HG03097 (cell line): ENCODE measurements around the gene DCP2.
"Not testable (repeated sequence)": the region's sequence is repeated elsewhere in the genome, so short reads cannot be mapped to it uniquely, and the experiment has no call there.

Experiments used
- ATAC-seq: cut with Tn5 transposase; IDR thresholded peaks from one replicate; pipeline ENCODE4 v1.9.1; 2021; ENCODE audit not compliant: unreplicated experiment, low FRiP score

DCP2 gene

DNA sequence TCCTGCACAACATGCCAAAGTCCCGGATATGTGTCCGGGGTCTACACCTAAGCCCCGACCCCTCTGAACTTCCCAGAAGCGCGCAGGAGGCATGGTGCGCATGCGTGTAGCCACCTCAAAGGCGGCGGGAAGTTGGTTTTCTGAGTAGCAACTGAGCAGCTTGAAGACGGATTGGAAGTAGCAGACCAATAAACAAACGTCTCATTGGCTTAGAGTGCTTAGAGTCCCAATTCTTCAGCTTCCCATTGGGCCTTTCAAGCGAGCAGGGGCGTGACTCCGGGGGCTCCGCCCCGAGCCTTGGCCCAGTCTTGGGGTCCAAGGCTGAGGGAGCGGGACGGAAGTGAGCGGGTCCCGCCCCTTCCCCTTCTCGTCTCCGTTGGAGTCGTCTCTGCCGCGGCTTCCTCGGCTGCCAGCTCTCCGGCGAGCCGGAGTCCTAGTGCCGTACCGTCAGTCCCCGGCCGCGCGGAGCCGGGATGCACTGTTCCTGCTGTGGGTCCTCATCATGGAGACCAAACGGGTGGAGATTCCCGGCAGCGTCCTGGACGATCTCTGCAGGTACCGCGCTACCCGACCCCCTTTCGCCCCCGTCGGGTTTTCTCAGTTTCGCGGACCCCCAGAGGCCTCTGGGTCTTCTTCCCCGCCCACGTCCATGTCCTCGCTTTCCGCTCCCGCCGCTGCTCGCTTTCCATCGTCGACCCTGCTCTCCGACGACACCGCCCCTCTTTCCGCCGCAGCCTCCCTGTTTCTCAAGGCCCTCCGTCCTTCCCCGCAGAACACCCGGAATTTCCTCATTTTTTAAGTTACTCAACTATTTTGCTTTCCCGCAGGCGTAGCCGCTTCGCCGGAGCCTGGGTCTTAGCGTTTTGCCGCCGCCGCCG lies at the start of gene DCP2:
TSS of gene DCP2 (plus strand) at position 367 of the 878 bp plus-strand sequence. CDS start at position 503, 136 bp downstream.
- ATAC-seq, result peak; percentile 99

DNA sequence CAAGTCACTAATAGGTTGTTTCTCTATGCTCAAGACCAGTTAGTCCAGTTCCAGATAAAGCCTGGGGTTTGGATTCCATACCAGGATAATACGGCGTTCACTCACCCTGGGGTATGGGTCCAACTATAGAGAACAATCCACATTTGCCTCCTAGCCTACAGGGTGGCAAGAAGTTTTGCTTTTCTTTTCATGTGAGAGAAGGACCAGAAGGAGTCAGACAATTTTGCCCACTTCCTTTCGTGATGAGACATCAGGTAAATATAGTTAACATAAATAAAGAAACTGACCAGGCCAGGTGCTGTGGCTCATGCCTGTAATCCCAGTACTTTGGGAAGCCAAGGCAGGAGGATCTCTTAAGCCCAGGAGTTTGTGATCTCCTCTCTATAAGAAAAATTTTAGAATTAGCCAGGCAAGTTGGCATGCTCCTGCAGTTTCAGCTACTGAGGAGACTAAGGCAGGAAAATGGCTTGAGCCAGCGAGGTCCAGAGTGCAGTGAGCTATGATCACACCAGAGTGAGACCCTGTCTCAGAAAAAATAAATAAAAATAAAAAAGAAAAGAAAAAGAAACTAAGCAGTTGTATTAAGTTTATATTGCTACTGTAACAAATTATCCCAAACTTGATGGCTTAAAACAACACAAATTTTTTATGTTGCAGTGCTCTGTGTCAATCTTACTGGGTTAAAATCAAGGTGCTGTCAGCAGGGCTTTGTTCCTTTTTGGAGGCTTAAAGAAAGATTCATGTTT lies 47.1 kb upstream of the DCP2 start:
- ATAC-seq, result peak; percentile 69

DNA sequence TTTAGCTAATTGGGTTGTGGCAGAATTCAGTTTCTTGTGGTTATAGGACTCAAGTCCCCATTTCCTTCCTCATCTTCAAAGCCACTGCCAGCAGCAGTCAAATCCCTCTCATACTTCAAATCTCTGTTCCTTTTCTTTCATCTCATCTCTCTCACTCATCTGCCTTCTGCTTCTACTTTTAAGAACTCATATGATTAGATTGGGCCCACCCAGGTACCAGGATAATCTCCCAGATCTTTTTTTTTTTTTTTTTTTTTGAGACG lies 46.6 kb upstream of the DCP2 start:
- ATAC-seq, result peak; percentile 41

DNA sequence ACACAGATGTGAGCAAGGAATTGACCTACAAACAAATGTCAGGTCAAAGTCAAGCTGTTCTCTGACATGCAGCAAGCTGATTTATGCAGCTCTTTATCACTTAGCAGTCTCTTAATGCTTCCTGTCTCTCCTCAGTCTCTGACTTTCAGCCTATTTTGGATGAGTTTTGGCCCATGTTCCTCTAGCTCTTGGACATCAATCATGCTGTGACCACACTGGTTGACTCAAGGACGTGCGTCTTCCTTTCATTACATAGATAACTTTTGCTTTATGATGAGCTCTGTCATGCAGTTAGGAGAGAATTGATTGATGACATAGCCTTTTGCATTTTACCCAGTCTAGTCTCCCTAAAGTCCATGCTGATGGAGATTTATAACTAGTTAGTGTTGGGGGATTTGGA lies 45.1 kb upstream of the DCP2 start:
- ATAC-seq, result no peak

DNA sequence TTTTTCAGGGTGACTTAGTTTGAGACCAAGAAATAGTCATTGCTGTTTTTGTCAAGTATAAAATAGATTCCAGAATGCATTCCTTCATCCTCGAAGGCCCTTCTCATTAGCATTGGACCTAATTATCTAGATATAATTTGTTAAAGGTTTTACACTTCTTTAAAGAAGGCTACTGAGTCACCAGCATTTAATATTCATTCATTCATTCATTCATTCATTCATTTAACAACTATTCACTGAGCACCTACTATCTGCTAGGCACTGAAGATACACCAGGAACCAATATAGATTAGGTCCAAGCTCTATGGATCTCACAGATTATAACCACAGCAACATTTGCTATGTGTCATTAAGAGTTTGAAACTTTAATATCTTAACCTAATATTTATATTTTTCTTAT lies 43.5 kb upstream of the DCP2 start:
- ATAC-seq, result no peak

DNA sequence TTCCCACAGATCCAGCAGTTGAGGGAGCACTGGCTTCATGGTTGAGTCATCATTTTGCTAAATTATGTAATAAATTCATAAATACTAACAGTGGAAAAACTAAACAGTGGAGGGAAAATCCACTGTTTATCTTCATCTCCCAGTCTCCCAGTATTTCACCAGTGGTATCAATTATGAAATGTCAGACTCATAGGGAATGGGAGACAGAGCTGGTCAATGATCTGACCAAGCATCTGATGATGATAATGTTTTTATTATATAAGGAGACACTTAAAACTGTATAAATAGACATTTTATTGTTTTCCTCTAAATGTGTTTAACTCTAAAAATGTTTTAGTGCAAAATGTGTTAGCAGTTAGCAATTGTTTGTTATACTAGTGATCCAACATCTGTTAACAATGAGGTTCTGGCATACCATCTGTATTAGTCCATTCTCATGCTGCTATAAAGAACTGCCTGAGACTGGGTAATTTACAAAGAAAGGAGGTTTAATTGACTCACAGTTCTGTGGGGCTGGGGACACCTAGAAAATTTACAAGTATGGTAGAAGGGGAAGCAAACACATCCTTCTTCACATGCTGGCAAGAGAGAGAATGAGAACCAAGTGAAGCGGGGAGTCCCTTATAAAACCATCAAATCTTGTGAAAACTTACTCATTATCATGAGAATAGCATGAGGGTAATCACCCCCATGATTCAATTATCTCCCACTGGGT lies 42.8 kb upstream of the DCP2 start:
- ATAC-seq, result no peak

DNA sequence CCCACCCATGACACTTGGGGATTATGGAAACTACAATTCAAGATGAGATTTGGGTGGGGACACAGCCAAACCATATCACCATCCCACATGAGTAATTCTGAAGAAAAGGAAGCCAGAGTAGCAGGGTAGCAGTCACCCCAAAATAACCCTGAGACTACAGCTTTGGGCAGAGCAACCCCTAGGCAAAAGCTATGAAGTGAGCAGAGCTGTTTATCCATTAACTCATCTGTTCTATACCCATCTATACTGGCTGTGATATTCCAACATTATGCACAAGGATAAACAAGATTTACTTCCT lies 42.3 kb upstream of the DCP2 start:
- ATAC-seq, result no peak

DNA sequence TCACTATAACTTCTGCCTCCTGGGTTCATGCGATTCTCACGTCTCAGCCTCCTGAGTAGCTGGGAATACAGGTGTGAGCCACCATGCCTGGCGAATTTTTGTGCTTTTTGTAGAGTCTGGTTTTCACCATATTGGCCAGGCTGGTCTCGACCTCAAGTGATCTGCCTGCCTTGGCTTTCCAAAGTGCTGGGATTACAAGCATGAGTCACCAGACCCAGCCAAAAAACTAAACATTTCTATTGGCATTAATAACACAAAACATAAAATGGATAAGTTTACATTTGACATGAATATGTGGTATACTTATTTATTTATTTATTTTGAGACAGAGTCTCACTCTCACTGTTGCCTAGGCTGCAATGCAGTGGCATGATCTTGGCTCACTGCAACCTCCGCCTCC lies 40.9 kb upstream of the DCP2 start:
- no peak for ATAC-seq

DNA sequence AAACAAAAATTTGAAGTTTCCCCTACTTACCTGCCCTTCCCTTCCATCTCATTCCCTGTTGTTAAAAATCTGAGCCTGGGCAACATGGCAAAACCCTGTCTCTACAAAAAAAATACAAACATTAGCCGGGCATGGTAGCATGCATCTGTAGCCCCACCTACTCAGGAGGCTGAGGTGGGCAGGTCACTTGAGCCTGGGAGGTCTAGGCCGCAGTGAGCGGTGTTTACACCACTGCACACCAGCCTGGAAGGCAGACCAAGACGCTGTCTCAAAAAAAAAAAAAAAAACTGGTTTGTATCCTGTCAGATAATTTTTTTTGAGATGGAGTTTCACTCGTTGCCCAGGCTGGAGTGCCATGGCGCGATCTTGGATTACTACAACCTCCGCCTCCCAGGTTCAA lies 38.3 kb upstream of the DCP2 start:
- ATAC-seq, result no peak

DNA sequence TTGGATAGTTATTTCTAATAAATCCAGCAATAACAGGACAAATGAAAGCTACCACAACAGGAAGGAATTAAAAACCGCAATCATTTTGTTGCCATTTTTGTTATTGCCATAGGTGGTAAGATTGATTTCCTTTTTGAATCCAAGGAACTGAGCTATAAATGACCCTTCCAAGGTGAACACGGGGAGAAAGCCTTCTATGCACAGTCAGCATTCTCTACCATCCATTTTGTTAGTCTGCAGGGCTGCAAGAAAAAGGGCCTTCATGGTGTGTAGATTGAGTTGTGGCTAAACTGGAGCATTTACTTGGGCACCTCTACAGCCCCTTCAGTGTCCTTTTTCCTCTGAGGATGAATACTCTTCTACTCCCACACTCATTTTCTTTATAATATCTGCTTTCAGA lies 35.9 kb upstream of the DCP2 start:
- no peak for ATAC-seq

DNA sequence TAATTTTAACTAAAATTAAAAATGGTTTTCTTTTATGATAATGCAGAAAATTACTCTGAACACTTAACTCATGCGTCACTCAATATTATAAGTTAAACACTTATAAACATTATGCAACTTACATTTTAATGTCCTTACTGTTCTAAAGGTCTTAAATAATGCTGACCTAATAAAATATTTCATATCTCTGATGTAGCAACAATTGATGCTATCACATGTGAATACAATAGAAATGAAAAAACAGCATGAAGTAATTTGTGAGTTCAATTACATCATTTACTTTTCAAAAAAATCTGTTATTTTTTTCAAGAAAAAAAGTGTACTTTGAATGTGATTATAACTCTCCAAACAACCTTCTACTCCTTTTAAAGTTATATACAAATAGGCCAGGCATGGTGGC lies 28.1 kb upstream of the DCP2 start:
- ATAC-seq, result no peak

DNA sequence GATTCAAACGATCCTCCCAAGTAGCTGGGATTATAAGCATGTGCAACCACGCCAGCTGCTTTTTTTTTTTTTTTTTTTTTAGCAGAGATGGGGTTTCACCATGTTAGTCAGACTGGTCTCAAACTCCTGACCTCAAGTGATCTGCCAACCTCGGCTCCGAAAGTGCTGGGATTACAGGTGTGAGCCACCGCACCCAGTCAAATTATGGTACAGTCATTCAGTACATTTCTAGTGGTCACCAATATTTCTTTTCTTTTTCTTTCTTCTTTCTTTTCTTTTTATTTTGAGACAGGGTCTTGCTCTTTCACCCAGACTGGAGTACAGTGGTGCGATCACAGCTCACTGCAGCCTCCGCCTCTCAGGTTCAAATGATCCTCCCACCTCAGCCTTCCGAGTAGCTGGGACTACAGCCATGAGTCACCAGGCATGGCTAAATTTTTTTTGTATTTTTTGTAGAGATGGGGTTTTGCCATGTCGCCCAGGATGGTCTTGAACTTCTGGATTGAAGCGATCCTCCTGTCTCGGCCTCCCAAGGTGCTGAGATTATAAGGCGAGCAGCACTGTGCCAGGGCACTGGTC lies 25.4 kb upstream of the DCP2 start:
- ATAC-seq, result no peak

DNA sequence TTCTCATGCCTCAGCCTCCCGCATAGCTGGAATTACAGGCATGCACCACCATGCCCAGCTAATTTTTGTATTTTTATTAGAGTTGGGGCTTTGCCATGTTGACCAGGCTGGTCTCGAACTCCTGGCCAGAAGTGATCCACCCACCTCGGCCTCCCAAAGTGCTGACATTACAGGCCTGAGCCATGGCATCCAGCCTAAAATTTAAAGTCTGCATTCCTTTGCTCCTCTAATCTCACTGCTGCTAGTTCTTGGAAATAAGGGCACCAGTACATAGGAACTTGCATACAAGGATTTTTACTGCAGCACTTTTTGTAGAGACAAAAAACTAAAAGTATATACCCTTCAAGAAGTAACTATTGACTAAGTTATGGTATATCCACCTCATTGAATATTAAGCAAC lies 20.0 kb upstream of the DCP2 start:
- no peak for ATAC-seq

DNA sequence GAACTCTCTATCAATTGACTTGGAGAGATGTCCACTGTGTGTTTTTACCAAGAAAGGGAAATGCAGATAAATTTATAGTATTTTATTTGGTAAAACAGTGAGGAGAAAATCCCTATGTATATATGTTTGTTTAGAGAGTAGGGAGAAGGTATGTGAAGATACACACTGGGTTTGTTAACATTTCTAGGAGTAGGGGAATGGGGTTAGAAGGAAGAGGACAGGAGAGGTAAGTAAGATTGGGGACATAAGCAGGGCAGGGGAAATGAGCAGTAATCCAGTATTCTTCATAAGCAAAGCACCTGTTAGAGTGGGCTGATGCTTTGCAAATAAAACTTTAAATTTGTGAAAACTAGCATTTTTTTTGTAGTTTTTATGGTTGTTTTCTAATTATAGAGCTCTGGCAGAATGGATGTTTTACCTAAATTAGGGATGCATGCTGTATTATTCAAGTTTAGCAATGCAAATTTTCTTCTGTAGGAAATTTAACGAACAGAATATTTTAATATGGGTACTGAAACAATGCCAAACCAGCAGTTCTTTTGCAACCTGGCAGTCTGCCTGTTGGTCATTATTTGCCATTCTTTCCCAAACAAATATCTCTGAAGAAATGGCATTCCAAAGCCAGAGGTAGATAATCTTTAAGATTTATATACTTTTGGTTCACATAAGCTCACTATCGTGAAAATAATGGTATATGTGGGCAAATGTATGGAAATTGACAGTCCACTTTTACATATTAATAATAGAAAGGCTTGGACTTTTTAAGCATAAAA lies 19.4 kb upstream of the DCP2 start:
- no peak for ATAC-seq

DNA sequence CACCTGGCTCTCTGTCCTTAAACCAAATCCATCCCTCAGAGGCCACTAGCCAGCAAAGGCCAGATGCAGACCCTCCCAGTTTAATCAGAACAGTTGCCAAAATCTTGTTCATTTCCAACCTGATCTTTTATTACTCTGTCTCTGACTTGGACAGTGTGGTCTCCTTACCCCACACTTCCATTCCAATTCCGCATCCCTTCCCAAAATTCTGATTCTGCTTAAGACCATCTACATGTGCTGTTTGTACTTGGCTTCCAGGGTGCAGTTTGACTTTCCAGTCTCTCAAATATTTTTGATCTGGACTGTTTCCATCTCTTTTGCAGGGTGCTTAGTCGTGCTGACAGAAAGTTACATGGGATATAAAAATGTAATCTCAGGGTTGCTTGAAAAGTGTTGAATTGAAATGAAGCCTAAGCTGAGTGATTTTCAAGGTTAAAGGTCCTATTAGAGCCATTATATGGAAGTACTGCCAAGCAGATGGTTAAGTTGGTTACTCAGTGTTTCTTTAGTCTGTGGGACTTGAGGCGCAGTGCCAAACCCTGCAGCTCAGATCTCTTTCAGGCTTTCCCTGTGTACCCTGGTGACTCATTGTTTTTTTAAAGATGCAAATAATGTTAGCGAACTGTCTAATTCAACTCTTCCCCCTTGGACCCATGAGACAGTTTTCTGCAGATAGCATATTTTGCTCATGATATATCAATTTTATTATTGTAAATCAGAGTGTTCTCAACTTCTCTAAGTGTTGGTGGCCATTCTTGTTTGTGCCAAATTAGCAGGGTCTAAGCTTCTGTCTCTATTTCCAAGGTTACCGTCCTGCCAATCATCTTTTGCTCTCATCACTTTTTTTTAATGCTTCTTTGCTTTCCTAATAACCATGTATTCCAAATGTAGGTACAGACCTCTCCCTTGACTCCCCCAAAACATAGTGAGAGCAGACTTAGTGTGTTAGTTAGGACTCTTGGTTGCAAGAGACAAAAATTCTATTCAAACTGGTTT lies 18.2 kb upstream of the DCP2 start:
- ATAC-seq, result peak; percentile 70

DNA sequence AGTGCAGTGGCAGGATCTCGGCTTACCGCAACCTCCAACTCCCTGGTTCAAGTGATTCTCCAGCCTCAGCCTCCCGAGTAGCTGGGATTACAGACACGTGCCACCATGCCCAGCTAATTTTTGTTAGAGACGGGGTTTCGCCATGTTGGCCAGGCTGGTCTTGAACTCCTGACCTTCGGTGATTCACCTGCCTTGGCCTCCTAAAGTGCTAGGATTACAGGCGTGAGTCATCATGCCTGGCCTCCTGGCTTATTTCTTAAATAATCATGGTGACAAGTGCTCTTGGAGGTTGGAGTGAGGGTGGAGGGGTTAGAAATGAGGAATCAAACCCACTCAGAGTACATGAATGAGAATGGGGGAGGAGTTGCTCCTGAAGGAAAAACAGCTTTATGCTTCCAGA lies 16.7 kb upstream of the DCP2 start:
- ATAC-seq, result not testable (repeated sequence)

DNA sequence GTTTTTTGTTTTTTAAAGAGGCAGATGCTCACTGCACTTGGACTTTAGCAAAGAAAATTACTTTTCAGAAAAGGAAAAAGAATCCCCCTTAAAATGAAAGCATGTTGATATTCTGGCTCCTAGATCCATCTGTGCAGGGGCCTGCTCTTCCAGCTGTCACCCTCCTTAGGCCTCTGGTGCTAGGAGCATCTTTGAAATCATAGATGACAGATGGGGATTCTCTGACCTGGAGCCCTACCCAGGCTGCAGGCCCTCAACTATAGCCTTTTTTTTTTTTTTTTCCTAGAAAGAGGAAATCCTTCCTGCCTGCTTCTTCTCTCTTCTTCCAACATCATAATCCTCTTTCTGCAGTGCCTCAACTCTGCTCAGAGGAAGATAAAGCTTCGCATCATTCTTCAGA lies 16.3 kb upstream of the DCP2 start:
- no peak for ATAC-seq

DNA sequence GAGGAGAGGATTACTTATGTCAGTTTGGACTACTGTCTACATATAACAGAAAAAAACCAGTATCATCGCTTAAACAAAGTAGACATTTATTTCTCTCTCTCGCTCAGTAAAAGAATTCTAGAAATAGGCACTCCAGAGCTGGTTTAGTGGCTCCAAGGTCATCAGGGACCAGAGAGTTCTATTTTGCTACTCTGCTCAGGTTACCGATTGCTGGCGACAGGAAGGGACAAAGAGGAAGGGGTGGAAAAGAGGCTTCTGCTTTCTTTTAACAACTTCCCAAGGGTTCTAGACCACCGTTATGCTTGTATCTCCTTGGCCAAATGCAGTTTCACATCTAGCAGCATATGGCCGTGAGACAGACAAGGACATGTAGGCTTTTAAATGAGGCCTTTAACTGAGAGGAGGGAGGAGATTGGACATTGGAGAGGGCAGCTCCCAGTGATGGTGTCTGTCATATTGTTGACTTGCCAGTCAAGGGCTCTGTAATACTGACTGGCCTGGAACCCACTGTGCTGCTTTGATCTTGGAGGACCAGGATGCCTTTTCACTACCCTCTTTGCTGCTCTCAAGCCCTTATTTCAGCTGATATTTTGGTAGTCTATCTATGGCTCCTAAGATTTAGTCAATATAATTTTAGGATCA lies 15.6 kb upstream of the DCP2 start:
- no peak for ATAC-seq

DNA sequence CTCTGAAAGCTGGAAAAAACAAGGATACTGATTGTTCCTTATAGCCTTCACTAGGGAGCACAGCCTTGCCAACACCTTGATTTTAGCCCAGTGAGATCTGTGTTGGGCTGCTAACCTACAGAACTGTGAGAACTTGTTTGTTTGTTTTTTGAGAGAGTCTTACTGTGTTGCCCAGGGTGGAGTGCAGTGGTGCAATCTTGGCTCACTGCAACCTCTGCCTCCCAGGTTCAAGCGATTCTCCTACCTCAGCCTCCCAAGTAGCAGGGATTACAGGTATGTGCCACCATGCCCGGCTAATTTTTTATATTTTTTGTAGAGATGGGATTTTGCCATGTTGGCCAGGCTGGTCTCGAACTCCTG lies 13.2 kb upstream of the DCP2 start:
- not testable (repeated sequence) for ATAC-seq
